Measurements from ENCODE around the gene WDR7. TPM values are rescaled to one million over a fixed set of nuclear protein-coding genes. Genes with fewer than 3 reads are reported as not detected.

The WDR7 gene
- total and polyA plus RNA-seq, 2 of the 4 experiments (the other 2 are of a cell fraction), result 3.7 to 23.3 TPM

DNA sequence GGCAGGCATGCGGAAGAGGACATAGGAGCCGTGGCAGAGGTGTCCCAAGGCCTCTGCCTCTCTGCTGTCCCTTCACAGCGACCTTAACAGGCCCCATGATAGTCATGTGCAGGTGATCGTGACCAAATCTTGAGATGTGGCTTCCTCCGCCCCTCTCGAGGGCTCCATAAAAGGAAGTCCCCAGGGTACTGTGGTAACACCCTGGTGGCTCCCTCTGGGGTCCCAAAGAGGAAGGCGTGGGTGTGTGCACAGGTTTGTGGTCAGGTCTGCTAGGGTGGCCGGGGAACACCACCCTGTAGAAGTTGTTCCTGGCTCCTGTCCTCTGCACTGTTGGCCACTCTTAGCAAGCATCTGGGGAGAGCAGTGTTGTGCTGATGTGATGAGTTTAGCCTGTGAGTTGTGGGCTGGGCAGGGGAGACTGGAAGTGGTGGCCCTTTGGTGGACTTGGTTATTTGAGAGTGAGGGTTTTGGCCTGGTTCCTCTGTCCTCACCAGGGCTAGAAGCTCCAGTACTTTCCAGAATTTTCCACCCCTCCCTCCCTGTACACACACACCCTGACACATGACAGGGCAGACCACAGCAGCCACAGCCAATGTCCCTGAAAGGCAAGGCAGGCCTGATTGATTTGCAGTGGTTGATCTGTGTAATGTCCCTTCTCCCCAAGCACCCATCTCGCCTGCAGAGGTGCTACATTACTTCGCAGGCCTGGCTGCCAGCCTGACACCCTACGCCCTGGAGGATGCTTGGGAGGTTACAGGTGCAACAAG lies 426.8 kb downstream of the WDR7 start:
- H3K23ac ChIP-seq (ENCODE audit: low read depth, low read length), result no peak overlapping the region
- H2AK5ac ChIP-seq (ENCODE audit: low read depth, low read length), result no peak overlapping the region
- no peak overlapping the region for H4K8ac ChIP-seq (ENCODE audit: low read depth in 2 of 2, low read length in 2 of 2)
- H3K4me3 ChIP-seq (ENCODE audit: insufficient read depth, low read depth, low read length), result no peak overlapping the region
- in situ Hi-C loops (cut with MboI; ENCODE audit: low sequenced_read_pairs) (no loop called here), intact Hi-C loops (cut with micrococcal nuclease) (no loop called here), dilution Hi-C loops (cut with HindIII; ENCODE audit: low sequenced_read_pairs, unreplicated experiment) (no loop called here)
- no peak overlapping the region for H2AFZ ChIP-seq (replicated peaks; ENCODE audit: low read length, poor library complexity)
- no peak overlapping the region for H2BK120ac ChIP-seq (ENCODE audit: low read depth, low read length)
- no peaks in the 10 kb centered on the region for H4K20me1 ChIP-seq (ENCODE audit: insufficient read depth, low read length)
- DNase-seq (no peak), ATAC-seq (ENCODE audit: low read depth) (no peak)
- H4K91ac ChIP-seq (ENCODE audit: insufficient read depth, low read depth, low read length), result no peak overlapping the region
- no peak overlapping the region for H3K4ac ChIP-seq (ENCODE audit: low read depth, low read length)
- TF ChIP-seq CTCF (conservative IDR thresholded peaks at IDR 0.05; ENCODE audit: low read depth, low read length) (no peak), MXI1 (IDR thresholded peaks at IDR 0.05; ENCODE audit: borderline replicate concordance, low read depth, low read length) (no peak), RFX5 (IDR thresholded peaks at IDR 0.05; ENCODE audit: low read depth, low read length) (no peak), BHLHE40 (IDR thresholded peaks at IDR 0.05; ENCODE audit: low read depth, low read length) (no peak), SMC3 (IDR thresholded peaks at IDR 0.05; ENCODE audit: low read depth, low read length) (no peak), RAD21 (IDR thresholded peaks at IDR 0.05; ENCODE audit: low read length) (no peak), MAFK (IDR thresholded peaks at IDR 0.05; ENCODE audit: low read depth, low read length) (no peak), POLR2A (IDR thresholded peaks at IDR 0.05; ENCODE audit: low read depth, low read length) (no peak)
- TF ChIP-seq, protein P1, sequence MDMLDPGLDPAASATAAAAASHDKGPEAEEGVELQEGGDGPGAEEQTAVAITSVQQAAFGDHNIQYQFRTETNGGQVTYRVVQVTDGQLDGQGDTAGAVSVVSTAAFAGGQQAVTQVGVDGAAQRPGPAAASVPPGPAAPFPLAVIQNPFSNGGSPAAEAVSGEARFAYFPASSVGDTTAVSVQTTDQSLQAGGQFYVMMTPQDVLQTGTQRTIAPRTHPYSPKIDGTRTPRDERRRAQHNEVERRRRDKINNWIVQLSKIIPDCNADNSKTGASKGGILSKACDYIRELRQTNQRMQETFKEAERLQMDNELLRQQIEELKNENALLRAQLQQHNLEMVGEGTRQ (IDR thresholded peaks at IDR 0.05; ENCODE audit: low read depth, low read length), result no peak
- WGBS, 2 experiments (ENCODE audit: extremely low coverage in 2 of 2, insufficient read length in 1 of 2), result 76% methylated on average over 8 of the region's 11 CpGs; no CpG with 5 or more reads in 1 of the 2 experiments
- no peaks in the 10 kb centered on the region for H3K9me1 ChIP-seq (ENCODE audit: insufficient read depth, low read length)
- no peak overlapping the region for H3K9ac ChIP-seq (ENCODE audit: low read depth, low read length)
- H3K9me3 ChIP-seq (ENCODE audit: control insufficient read depth, insufficient read depth, low read length), result no peaks in the 10 kb centered on the region
- H3K36me3 ChIP-seq (ENCODE audit: control insufficient read depth, insufficient read depth, low read length), result no peaks in the 10 kb centered on the region
- no peaks in the 10 kb centered on the region for H3K4me1 ChIP-seq (ENCODE audit: control insufficient read depth, insufficient read depth, low read length)
- CTCF ChIA-PET, result no interaction called here
- H4K5ac ChIP-seq (ENCODE audit: low read depth, low read length), result no peak overlapping the region
- no peak overlapping the region for H2BK5ac ChIP-seq (ENCODE audit: low read depth, low read length, poor library complexity, severe bottlenecking)
- H3K4me2 ChIP-seq (ENCODE audit: low read depth, low read length), result no peak overlapping the region
- H3K27ac ChIP-seq (ENCODE audit: insufficient read depth, low read length), result no peak overlapping the region
- no peak overlapping the region for H2BK15ac ChIP-seq (ENCODE audit: low read depth, low read length)
- POLR2A ChIA-PET (ENCODE audit: unreplicated experiment), result no interaction called here
- H3K18ac ChIP-seq (ENCODE audit: low read depth, low read length), result no peak overlapping the region
- H2AK9ac ChIP-seq (replicated peaks; ENCODE audit: low read depth, low read length, poor library complexity), result no peak overlapping the region
- H3K79me1 ChIP-seq (ENCODE audit: low read depth in 1 of 2, low read length in 2 of 2), result no peaks in the 10 kb centered on the region
- no TSS peak for BruUV-seq (replicated peaks)
- H3K27me3 ChIP-seq (ENCODE audit: control insufficient read depth, insufficient read depth, low read length), result peaks cover 6% of the 10 kb centered on the region; the same call in 1 of the 2 replicates
- H2BK20ac ChIP-seq (ENCODE audit: low read depth, low read length), result no peak overlapping the region
- no peak overlapping the region for H3K56ac ChIP-seq (ENCODE audit: extremely low read depth, insufficient read depth, low read length)
- H3K14ac ChIP-seq (replicated peaks; ENCODE audit: low read depth, low read length), result no peak overlapping the region
